Hepatocyte (in vitro differentiated cells): Measurements from ENCODE around the gene SCN9A.

Experiments used
- EZH2 ChIP-seq: fragments of 200-600 bp; sonication (generic); IDR thresholded peaks from 2 replicates; pipeline ENCODE4 v1.6.1; 2016; ENCODE audit warnings: antibody characterized with exemption, mild to moderate bottlenecking, borderline replicate concordance
- EZH2phosphoT487 ChIP-seq: fragments of 200-600 bp; sonication (generic); IDR thresholded peaks from one replicate; pipeline ENCODE4 v1.6.1; 2018; ENCODE audit warnings: antibody characterized with exemption, mild to moderate bottlenecking, low read depth, moderate library complexity; ENCODE audit not compliant: unreplicated experiment, severe bottlenecking
- TF ChIP-seq, protein P1 (sequence below): fragments of 200-600 bp; sonication (generic); IDR thresholded peaks from 2 replicates; pipeline ENCODE4 v1.5.1; 2016; ENCODE audit warnings: antibody characterized with exemption, mild to moderate bottlenecking; ENCODE audit not compliant: poor library complexity

DNA sequence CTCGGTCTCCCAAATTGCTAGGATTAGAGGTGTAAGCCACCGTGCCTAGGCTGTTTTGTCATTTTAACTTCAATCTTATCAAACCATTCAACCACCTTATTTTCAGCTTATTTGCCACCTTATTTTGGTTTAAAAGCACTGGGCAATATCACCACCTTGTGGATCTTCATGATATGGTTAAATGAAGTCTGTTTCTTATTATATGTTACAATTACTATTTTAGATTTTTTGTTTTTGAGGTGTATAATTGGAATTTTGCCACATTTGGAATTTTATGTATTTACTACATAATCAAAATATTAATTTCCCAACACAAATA is 43.8 kb upstream of the SCN9A start:
- TF ChIP-seq, protein P1, sequence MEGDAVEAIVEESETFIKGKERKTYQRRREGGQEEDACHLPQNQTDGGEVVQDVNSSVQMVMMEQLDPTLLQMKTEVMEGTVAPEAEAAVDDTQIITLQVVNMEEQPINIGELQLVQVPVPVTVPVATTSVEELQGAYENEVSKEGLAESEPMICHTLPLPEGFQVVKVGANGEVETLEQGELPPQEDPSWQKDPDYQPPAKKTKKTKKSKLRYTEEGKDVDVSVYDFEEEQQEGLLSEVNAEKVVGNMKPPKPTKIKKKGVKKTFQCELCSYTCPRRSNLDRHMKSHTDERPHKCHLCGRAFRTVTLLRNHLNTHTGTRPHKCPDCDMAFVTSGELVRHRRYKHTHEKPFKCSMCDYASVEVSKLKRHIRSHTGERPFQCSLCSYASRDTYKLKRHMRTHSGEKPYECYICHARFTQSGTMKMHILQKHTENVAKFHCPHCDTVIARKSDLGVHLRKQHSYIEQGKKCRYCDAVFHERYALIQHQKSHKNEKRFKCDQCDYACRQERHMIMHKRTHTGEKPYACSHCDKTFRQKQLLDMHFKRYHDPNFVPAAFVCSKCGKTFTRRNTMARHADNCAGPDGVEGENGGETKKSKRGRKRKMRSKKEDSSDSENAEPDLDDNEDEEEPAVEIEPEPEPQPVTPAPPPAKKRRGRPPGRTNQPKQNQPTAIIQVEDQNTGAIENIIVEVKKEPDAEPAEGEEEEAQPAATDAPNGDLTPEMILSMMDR = peak; percentile 55
- no peak for TF ChIP-seq EZH2
- no peak for TF ChIP-seq EZH2phosphoT487
